Thoracic aorta (tissue), 2 donors: ENCODE measurements around the gene ASB15. TPM values are rescaled to one million over a fixed set of nuclear protein-coding genes. Genes with fewer than 3 reads are reported as not detected.

Source experiments
- ATAC-seq: fragments of 150-250 bp; one replicate; pipeline ENCODE4 v1.8.0; 2017; ENCODE audit warnings: low read depth; ENCODE audit not compliant: insufficient number of reproducible peaks, low FRiP score
- DNase-seq: peaks from one replicate; pipeline ENCODE4 v3.0.0-alpha.2; 2020; ENCODE audit warnings: low spot score
- H3K27ac ChIP-seq, 2 donors: fragments of 200-600 bp; sonication (generic); 1 replicate in 1 of 2; 2 replicates in 1 of 2; pipeline ENCODE4 v1.5.1; 2016; ENCODE audit warnings: mild to moderate bottlenecking in 2 of 2, moderate library complexity in 2 of 2
- H3K27me3 ChIP-seq: fragments of 200-600 bp; sonication (generic); replicated peaks from 2 replicates; pipeline ENCODE4 v1.6.0; 2016; ENCODE audit warnings: mild to moderate bottlenecking; ENCODE audit not compliant: insufficient read depth
- H3K36me3 ChIP-seq: fragments of 200-600 bp; sonication (generic); one replicate; pipeline ENCODE4 v1.5.1; 2016
- H3K4me1 ChIP-seq, 2 donors: fragments of 200-600 bp; sonication (generic); 1 replicate in 1 of 2; 2 replicates in 1 of 2; pipeline versions ENCODE4 v1.5.1 to v1.6.0; 2016; ENCODE audit warnings: low read depth in 2 of 2, mild to moderate bottlenecking in 1 of 2; ENCODE audit not compliant: control insufficient read depth in 1 of 2
- H3K4me3 ChIP-seq: fragments of 200-600 bp; sonication (generic); 2 replicates; pipeline ENCODE4 v1.5.1; 2016; ENCODE audit warnings: mild to moderate bottlenecking
- H3K9me3 ChIP-seq: fragments of 200-600 bp; sonication (generic); 2 replicates; pipeline ENCODE4 v1.5.1; 2016
- total RNA-seq, 2 donors: library from RNA; depleted of rRNA; stranded (reverse); fragments of >200 nt; gene quantifications; one replicate each; pipeline versions ENCODE4 v1.1.0 to v1.2.3, GENCODE V29; 2016
- TF ChIP-seq, protein P1 (sequence below): fragments of 200-600 bp; sonication (generic); IDR thresholded peaks from one replicate; pipeline ENCODE4 v1.5.1; 2019; ENCODE audit warnings: antibody characterized with exemption

ASB15 gene
- total RNA-seq, 2 donors from 2014 or later, result not detected

DNA sequence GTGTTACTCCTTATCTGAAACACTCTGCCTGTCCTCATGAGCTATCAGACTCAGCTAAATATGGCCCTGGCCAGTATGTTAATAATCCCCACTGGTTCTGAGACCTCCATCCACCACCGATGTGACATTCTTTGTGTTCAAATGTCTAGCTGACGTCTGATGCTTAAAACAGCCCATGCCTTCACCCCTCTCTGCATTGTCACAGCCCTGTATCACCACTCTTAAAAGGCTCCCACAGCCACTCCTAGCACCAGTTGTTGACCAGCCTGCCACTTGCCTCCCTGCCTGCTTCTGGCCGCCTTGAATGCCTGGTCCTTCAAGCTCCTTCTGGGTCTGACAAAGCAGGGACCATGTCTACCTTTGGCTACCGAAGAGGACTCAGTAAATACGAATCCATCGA, 54.0 kb downstream of the ASB15 start, which contains the start of gene LMOD2:
Gene LMOD2, plus strand, starts transcription at position 253 of the 400 bp plus-strand sequence. Its CDS starts 98 bp downstream, at position 351.
- DNase-seq (no peak), ATAC-seq (no peak)
- Histone ChIP-seq H3K27me3 (no peaks in the 10 kb centered on the region), H3K9me3 (no peaks in the 10 kb centered on the region), H3K4me1 (no peaks in the 10 kb centered on the region), H3K4me3 (no peak within 1 kb of the TSS), H3K27ac (no peak within 1 kb of the TSS), H3K36me3 (no peaks in the 10 kb centered on the region)
- TF ChIP-seq, protein P1, sequence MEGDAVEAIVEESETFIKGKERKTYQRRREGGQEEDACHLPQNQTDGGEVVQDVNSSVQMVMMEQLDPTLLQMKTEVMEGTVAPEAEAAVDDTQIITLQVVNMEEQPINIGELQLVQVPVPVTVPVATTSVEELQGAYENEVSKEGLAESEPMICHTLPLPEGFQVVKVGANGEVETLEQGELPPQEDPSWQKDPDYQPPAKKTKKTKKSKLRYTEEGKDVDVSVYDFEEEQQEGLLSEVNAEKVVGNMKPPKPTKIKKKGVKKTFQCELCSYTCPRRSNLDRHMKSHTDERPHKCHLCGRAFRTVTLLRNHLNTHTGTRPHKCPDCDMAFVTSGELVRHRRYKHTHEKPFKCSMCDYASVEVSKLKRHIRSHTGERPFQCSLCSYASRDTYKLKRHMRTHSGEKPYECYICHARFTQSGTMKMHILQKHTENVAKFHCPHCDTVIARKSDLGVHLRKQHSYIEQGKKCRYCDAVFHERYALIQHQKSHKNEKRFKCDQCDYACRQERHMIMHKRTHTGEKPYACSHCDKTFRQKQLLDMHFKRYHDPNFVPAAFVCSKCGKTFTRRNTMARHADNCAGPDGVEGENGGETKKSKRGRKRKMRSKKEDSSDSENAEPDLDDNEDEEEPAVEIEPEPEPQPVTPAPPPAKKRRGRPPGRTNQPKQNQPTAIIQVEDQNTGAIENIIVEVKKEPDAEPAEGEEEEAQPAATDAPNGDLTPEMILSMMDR, result no peak

DNA sequence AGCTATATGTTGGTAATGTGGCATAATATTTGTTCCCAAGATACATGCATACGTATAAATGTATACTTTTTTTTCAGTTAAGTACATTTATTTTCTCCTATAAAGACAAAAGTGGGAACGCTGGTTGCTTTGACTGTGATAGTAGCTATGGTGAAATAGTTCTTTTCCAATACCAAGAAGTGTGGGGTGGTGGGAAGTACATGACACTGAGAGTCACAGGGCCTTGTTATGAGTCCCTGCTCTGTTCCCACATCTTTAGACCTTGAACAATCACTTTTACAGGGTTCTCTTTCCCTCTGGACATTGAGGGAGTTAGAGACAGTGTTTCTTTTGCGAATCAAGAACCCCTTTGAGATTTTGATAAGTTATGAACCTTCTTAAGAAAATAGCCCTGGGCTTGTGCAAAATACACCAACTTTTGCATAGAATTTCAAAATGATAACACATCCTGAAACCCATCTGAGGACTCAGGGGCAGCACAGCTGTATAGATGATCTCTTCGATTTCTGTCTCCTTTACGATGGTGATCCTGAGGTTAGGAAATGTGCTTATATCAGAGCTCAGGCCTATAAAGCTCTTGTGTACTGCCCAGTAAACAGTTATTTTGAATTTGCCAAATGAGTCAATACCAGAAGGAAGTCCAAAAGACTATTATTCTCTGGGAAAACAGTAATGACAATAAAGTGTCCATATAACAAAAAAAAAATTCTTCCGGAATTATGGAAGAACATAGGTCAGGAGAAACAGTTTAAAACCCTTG, 55.1 kb downstream of the ASB15 start:
- TF ChIP-seq, protein P1, result no peak
- H3K27ac ChIP-seq, result no peak overlapping the region
- H3K4me3 ChIP-seq, result no peak overlapping the region
- ATAC-seq (no peak), DNase-seq (no peak)
- no peaks in the 10 kb centered on the region for H3K4me1 ChIP-seq
- no peaks in the 10 kb centered on the region for H3K9me3 ChIP-seq
- H3K27me3 ChIP-seq, result no peaks in the 10 kb centered on the region
- no peaks in the 10 kb centered on the region for H3K36me3 ChIP-seq

DNA sequence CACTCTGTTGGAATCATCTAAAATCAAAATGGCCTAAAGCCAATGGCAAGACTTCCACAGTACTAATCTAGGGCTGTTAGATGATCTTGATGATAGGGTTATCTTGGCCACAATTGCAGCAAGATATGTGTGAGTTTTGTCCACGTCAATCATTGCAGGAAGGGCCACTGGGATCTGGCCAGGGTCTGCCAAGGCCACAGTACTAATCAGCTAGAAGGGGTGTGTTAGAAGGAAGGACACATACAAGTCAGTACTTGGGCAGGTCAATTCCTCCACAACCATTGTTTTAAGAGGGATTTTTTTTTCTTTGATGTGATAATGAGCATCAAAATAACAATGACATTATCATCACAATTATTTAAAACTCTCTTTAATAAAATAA, 55.7 kb downstream of the ASB15 start:
- Histone ChIP-seq H3K9me3 (no peaks in the 10 kb centered on the region), H3K27ac (no peak overlapping the region), H3K27me3 (no peaks in the 10 kb centered on the region), H3K4me1 (no peaks in the 10 kb centered on the region), H3K4me3 (no peak overlapping the region), H3K36me3 (no peaks in the 10 kb centered on the region)
- DNase-seq (no peak), ATAC-seq (no peak)
- TF ChIP-seq, protein P1, result no peak

DNA sequence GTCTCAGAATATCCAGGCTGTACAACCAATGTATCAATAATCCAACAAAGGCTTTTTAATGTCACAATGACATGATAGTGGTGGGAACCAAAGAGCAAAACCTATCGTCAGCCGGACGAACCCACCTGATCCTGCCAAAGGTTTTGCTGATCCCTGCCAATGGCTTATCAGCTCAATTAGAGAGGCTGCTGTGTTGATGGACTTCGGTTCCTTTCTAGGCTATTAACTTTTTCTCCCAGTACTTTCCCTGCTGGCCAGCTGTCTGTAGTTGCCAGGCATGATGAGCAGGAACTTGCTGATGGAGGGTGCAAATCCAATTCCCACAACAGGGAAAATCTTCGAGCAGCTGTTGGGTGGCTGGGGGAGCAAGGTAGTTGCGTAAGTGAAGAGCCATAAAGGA, 56.4 kb downstream of the ASB15 start:
- H3K27me3 ChIP-seq, result no peaks in the 10 kb centered on the region
- no peaks in the 10 kb centered on the region for H3K36me3 ChIP-seq
- DNase-seq, result no peak
- H3K4me1 ChIP-seq, result no peaks in the 10 kb centered on the region
- no peak overlapping the region for H3K27ac ChIP-seq
- no peak for ATAC-seq
- no peaks in the 10 kb centered on the region for H3K9me3 ChIP-seq
- TF ChIP-seq, protein P1, result no peak
- H3K4me3 ChIP-seq, result no peak overlapping the region

DNA sequence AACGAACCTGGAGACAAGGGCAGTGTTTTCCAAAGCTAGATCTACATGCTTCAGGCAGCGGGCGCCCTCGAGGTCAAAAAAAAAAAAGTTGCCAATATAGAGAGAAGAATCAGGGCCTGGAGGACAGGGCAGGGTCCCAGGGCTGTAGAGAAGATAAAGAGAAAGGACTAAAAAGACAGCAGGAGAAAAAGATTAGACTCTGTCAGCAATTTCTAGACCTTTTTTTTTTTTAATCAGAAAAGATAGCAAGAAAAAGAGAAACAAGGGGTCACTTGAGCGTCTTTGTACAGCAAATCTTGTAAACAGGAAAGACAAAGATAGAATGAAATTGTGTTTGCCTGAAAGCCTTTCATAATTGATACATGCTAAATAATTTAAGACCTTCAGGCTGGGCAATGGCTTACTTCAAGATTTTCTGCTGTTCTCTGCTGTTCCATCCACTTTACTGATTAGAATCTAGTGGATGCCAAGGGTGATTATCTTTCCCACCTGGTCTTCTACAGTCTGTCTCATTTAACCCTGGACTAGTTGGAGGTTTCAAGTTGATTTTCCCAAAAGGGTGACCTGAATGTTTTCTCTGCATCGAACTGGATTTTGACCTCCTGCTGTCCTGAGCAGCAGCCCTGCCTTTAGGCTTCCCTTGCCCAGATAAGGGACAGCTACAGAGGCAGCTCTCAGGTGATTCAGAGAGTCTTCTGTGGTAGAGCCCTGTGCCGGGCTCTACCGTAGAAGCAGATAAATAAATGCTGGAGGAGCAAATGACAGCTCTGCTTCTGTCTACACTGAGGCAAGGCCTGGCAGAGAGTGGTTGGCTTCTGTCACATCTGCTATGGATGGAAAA, 59.1 kb downstream of the ASB15 start:
- ATAC-seq, result no peak
- Histone ChIP-seq H3K4me3 (no peak overlapping the region), H3K36me3 (no peaks in the 10 kb centered on the region), H3K9me3 (no peaks in the 10 kb centered on the region), H3K4me1 (no peaks in the 10 kb centered on the region), H3K27me3 (no peaks in the 10 kb centered on the region), H3K27ac (no peak overlapping the region)
- TF ChIP-seq, protein P1, result no peak
- no peak for DNase-seq
